ENCODE results near the gene RAP1GAP2.

RAP1GAP2 gene

GRCh38 chr17:3032258-3033247, 236.3 kb downstream of the RAP1GAP2 start:
- DNase-seq (ENCODE audit: low read depth), result no peak
- H3K4me3 ChIP-seq (ENCODE audit: low read length), result no peak overlapping the region
- TF ChIP-seq CTCF (conservative IDR thresholded peaks at IDR 0.05; ENCODE audit: low read length), result no peak

- no peak for TF ChIP-seq CTCF (conservative IDR thresholded peaks at IDR 0.05; ENCODE audit: low read length)
- DNase-seq (ENCODE audit: low read depth), result no peak
These were observed 237.0 kb downstream of the RAP1GAP2 start for GRCh38 chr17:3033248-3033640.

GRCh38 chr17:3033741-3034577, 237.7 kb downstream of the RAP1GAP2 start:
- no peak for DNase-seq (ENCODE audit: low read depth)
- no peak overlapping the region for H3K4me3 ChIP-seq (ENCODE audit: low read length)
- TF ChIP-seq CTCF (conservative IDR thresholded peaks at IDR 0.05; ENCODE audit: low read length), result no peak

More at GRCh38 chr17:3033248-3033640, 237.0 kb downstream of the RAP1GAP2 start:
- no peak overlapping the region for H3K4me3 ChIP-seq (ENCODE audit: low read length)

- no peak for DNase-seq (ENCODE audit: low read depth)
- TF ChIP-seq CTCF (conservative IDR thresholded peaks at IDR 0.05; ENCODE audit: low read length), result no peak
- H3K4me3 ChIP-seq (ENCODE audit: low read length), result no peak overlapping the region
These were observed 238.3 kb downstream of the RAP1GAP2 start for GRCh38 chr17:3034578-3034920.

GRCh38 chr17:3035256-3035967, 239.2 kb downstream of the RAP1GAP2 start:
- no peak overlapping the region for H3K4me3 ChIP-seq (ENCODE audit: low read length)
- TF ChIP-seq CTCF (conservative IDR thresholded peaks at IDR 0.05; ENCODE audit: low read length), result no peak
- no peak for DNase-seq (ENCODE audit: low read depth)

GRCh38 chr17:3035968-3036280, 239.7 kb downstream of the RAP1GAP2 start:
- TF ChIP-seq CTCF (conservative IDR thresholded peaks at IDR 0.05; ENCODE audit: low read length), result no peak
- H3K4me3 ChIP-seq (ENCODE audit: low read length), result no peak overlapping the region
- no peak for DNase-seq (ENCODE audit: low read depth)

All from AG10803 (cell line).